Activated CD8-positive, alpha-beta memory T cell treated with anti-CD3 and anti-CD28 coated beads, Interleukin-2, amount 50 U/mL, for 24 hours (primary cell): ENCODE measurements around the gene MED12L.

Experiments used
- DNase-seq: peaks from one replicate; pipeline ENCODE4 v3.0.0-alpha.2; 2020; ENCODE audit errors: extremely low read depth

Gene MED12L

GRCh38 chr3:151318991-151319390, 233.5 kb downstream of the MED12L start:
- DNase-seq, result no peak

- DNase-seq, result no peak
Observed at GRCh38 chr3:151319628-151320027, 234.2 kb downstream of the MED12L start.

- DNase-seq, result no peak
Observed at GRCh38 chr3:151320131-151320530, 234.7 kb downstream of the MED12L start.

GRCh38 chr3:151321526-151321925, 236.1 kb downstream of the MED12L start:
- no peak for DNase-seq

GRCh38 chr3:151322511-151322910, 237.0 kb downstream of the MED12L start:
- no peak for DNase-seq

GRCh38 chr3:151327571-151328198, 242.2 kb downstream of the MED12L start:
- DNase-seq, result no peak

- DNase-seq, result no peak
Observed at GRCh38 chr3:151328298-151328995, 243.0 kb downstream of the MED12L start.

GRCh38 chr3:151329363-151329762, 243.9 kb downstream of the MED12L start, which contains the start of gene P2RY13:
Gene P2RY13 (minus strand): TSS chr3:151329549. CDS start chr3:151329528, 21 bp downstream.
- no peak for DNase-seq

GRCh38 chr3:151330379-151330778, 244.9 kb downstream of the MED12L start:
- DNase-seq, result no peak

- no peak for DNase-seq
Observed at GRCh38 chr3:151330899-151331298, 245.4 kb downstream of the MED12L start.

- DNase-seq, result no peak
Observed at GRCh38 chr3:151331696-151332095, 246.2 kb downstream of the MED12L start.

GRCh38 chr3:151345859-151346258, 260.4 kb downstream of the MED12L start:
- DNase-seq, result no peak

- no peak for DNase-seq
Observed at GRCh38 chr3:151346292-151346691, 260.8 kb downstream of the MED12L start.

- no peak for DNase-seq
Observed at GRCh38 chr3:151347432-151347831, 262.0 kb downstream of the MED12L start.

GRCh38 chr3:151350656-151351055, 265.2 kb downstream of the MED12L start:
- DNase-seq, result no peak

GRCh38 chr3:151351219-151351618, 265.8 kb downstream of the MED12L start:
- no peak for DNase-seq

GRCh38 chr3:151351648-151352047, 266.2 kb downstream of the MED12L start:
- DNase-seq, result no peak

- DNase-seq, result no peak
Observed at GRCh38 chr3:151356794-151357462, 271.5 kb downstream of the MED12L start.

- DNase-seq, result no peak
Observed at GRCh38 chr3:151357463-151357850, 272.0 kb downstream of the MED12L start.

- DNase-seq, result no peak
Observed at GRCh38 chr3:151362751-151363174, 277.3 kb downstream of the MED12L start.

- no peak for DNase-seq
Observed at GRCh38 chr3:151366993-151367392, 281.5 kb downstream of the MED12L start.

- DNase-seq, result no peak
Observed at GRCh38 chr3:151367448-151367847, 282.0 kb downstream of the MED12L start.

- no peak for DNase-seq
Observed at GRCh38 chr3:151371526-151371925, 286.1 kb downstream of the MED12L start.
